SK-MEL-5 (cell line): ENCODE data around the gene USP17L30. TPM values are rescaled to one million over a fixed set of nuclear protein-coding genes. Genes with fewer than 3 reads are reported as not detected.
"Not testable (repeated sequence)": the region's sequence is repeated elsewhere in the genome, so short reads cannot be mapped to it uniquely, and the experiment has no call there.

Experiments
- DNase-seq: peaks from one replicate; pipeline ENCODE4 v3.0.0-alpha.2; 2016; ENCODE audit warnings: low read depth, low spot score
- in situ Hi-C: cut with HindIII; loops from 2 replicates; pipeline ENCODE4 v1.10.0; 2016; ENCODE audit warnings: low sequenced_read_pairs, high pct_unique_total_duplicates, low pct_unique_long_range_greater_than_20kb
- polyA plus RNA-seq, 2 experiments: library from polyadenylated mRNA; depleted of rRNA; stranded (reverse); fragments of >200 nt; gene quantifications; 2 replicates each; pipeline ENCODE4 v1.2.3, GENCODE V29; 2015
- total RNA-seq: library from RNA; depleted of rRNA; stranded (reverse); fragments of >200 nt; shearing (Covaris generic); gene quantifications from 2 replicates; pipeline ENCODE4 v1.2.3, GENCODE V29; 2014; rRNA removed

Gene USP17L30
- total RNA-seq, result not detected in 2 replicates
- not detected in 2 replicates for polyA plus RNA-seq (2015; cell fraction: cytosol; rRNA removed)
- not detected in 2 replicates for polyA plus RNA-seq (2015; cell fraction: nucleus; rRNA removed)

- DNase-seq, result not testable (repeated sequence)
Observed at GRCh38 chr4:9362829-9363228, at the start of gene USP17L30. Gene USP17L30 (plus strand): TSS chr4:9363129. CDS start chr4:9363129, 0 bp downstream.

GRCh38 chr4:9324191-9324590, 38.7 kb upstream of the USP17L30 start:
- in situ Hi-C loops, DNase-seq: not testable (repeated sequence)

More at GRCh38 chr4:9362829-9363228, at the start of gene USP17L30:
- in situ Hi-C loops, result not testable (repeated sequence)

- DNase-seq, in situ Hi-C loops: not testable (repeated sequence)
Observed at GRCh38 chr4:9324865-9325264, 38.1 kb upstream of the USP17L30 start, which contains the start of gene USP17L24. Gene USP17L24 (plus strand): TSS chr4:9325165. CDS start chr4:9325165, 0 bp downstream.

GRCh38 chr4:9329611-9330010, 33.3 kb upstream of the USP17L30 start, which contains the start of gene USP17L25:
Gene USP17L25 (plus strand): TSS chr4:9329911. CDS start chr4:9329911, 0 bp downstream.
- DNase-seq, in situ Hi-C loops: not testable (repeated sequence)

- in situ Hi-C loops, DNase-seq: not testable (repeated sequence)
Observed at GRCh38 chr4:9334358-9334757, 28.6 kb upstream of the USP17L30 start, which contains the start of gene USP17L26. Gene USP17L26 (plus strand): TSS chr4:9334658. CDS start chr4:9334658, 0 bp downstream.

GRCh38 chr4:9339103-9339502, 23.8 kb upstream of the USP17L30 start, which contains the start of gene USP17L5:
Gene USP17L5 (plus strand): TSS chr4:9339403. CDS start chr4:9339403, 0 bp downstream.
- in situ Hi-C loops, result not testable (repeated sequence)

GRCh38 chr4:9343848-9344247, 19.1 kb upstream of the USP17L30 start, which contains the start of gene USP17L27:
Gene USP17L27 (plus strand): TSS chr4:9344148. CDS start chr4:9344148, 0 bp downstream.
- in situ Hi-C loops, DNase-seq: not testable (repeated sequence)

More at GRCh38 chr4:9339103-9339502, 23.8 kb upstream of the USP17L30 start, which contains the start of gene USP17L5:
- DNase-seq, result not testable (repeated sequence)

GRCh38 chr4:9348593-9348992, 14.3 kb upstream of the USP17L30 start, which contains the start of gene USP17L28:
Gene USP17L28 (plus strand): TSS chr4:9348893. CDS start chr4:9348893, 0 bp downstream.
- DNase-seq, in situ Hi-C loops: not testable (repeated sequence)

GRCh38 chr4:9350866-9351265, 12.1 kb upstream of the USP17L30 start:
- DNase-seq, in situ Hi-C loops: not testable (repeated sequence)

GRCh38 chr4:9353338-9353737, 9.6 kb upstream of the USP17L30 start, which contains the start of gene USP17L29:
Gene USP17L29 (plus strand): TSS chr4:9353638. CDS start chr4:9353638, 0 bp downstream.
- in situ Hi-C loops, result not testable (repeated sequence)

GRCh38 chr4:9379881-9380280, 17.0 kb downstream of the USP17L30 start:
- in situ Hi-C loops, DNase-seq: not testable (repeated sequence)

More at GRCh38 chr4:9353338-9353737, 9.6 kb upstream of the USP17L30 start, which contains the start of gene USP17L29:
- DNase-seq, result not testable (repeated sequence)

- in situ Hi-C loops, DNase-seq: not testable (repeated sequence)
Observed at GRCh38 chr4:9381012-9381534, 18.1 kb downstream of the USP17L30 start.

- in situ Hi-C loops, result no loop called here
- no peak for DNase-seq
Observed at GRCh38 chr4:9384126-9384525, 21.2 kb downstream of the USP17L30 start.

GRCh38 chr4:9389001-9389400, 26.1 kb downstream of the USP17L30 start:
- DNase-seq, in situ Hi-C loops: not testable (repeated sequence)

- in situ Hi-C loops, DNase-seq: not testable (repeated sequence)
Observed at GRCh38 chr4:9405774-9406173, 42.8 kb downstream of the USP17L30 start.

- in situ Hi-C loops, DNase-seq: not testable (repeated sequence)
Observed at GRCh38 chr4:9406491-9406890, 43.6 kb downstream of the USP17L30 start.

GRCh38 chr4:9409793-9410192, 46.9 kb downstream of the USP17L30 start:
- in situ Hi-C loops, result no loop called here
- no peak for DNase-seq
